HPDE6-E6E7 (cell line): ENCODE measurements around the gene CST1.
"Not testable (repeated sequence)": the region's sequence is repeated elsewhere in the genome, so short reads cannot be mapped to it uniquely, and the experiment has no call there.

Experiments
- DNase-seq: peaks from one replicate; pipeline ENCODE4 v3.0.0; 2011; ENCODE audit warnings: missing footprints; ENCODE audit errors: extremely low spot score

The CST1 gene, protein sequence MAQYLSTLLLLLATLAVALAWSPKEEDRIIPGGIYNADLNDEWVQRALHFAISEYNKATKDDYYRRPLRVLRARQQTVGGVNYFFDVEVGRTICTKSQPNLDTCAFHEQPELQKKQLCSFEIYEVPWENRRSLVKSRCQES

DNA sequence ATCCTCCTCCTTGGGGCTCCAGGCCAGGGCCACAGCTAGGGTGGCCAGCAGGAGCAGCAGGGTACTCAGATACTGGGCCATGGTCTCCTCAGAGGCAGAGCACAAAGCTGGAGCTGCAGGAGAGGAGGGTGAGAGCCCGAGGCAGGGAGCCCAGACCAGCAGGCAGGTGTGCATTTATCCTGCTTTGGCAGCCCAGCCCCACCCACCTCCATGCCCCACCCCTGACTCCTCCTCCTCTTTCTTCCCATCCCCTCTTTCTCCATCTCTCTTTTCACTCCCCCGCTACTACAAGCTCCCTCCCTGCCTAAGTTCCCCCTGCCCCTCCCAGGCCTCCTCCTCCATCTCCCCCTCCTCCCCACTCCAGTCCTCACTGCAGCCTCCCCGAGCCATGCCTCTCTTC, at the start of gene CST1:
Gene CST1, minus strand, starts transcription at position 150 of the 400 bp plus-strand sequence. Its CDS starts 69 bp downstream, at position 81.
- not testable (repeated sequence) for DNase-seq

DNA sequence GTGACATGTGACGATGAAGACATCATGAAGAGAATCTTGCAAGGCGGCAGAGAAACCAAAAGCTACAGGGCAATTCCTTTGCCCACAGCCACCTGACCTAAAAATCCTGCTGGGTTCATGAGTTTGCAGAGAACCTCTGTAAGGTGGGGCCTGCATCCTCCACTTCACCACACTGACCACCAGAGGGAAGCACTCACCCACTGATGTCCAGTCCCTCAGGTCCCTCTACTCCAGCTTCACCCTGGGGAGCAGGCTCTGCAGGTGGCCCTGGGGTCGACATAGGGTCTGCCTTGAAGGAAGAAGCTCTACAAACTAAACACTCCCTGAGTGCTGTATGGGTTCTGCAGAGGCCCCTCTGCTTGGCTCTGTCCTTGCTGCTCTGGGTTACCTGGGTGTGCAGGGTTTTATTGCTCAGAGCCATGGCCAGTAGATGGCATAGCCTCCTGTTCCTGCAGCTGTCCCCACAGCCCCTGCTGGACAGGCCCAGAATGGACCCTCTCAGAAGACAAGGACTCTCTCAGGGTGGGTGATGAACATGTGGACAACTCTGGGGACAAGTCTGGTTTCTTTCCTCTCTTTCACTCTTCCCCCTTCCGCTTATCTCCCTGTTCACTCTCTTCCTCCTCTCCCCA, 48.6 kb upstream of the CST1 start:
- DNase-seq = not testable (repeated sequence)

DNA sequence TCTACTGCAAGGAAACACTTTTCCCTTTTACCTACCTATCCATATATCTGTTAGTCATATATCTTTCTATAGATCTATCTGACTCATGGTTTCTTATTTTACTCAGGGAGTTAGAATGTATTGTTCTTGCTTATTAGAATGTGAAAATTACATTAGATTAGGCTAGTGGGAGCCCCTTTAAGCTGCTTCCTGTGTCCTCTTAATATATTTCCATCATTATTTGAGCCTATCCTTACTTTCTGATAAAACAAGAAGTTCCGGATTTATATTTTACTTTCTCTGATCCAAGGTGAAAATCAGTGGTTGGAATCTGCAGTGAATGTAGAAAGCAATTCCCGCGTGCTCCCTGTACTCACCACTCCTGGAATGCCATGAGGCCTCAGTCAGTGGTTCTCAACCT, 44.8 kb upstream of the CST1 start:
- DNase-seq = no peak

DNA sequence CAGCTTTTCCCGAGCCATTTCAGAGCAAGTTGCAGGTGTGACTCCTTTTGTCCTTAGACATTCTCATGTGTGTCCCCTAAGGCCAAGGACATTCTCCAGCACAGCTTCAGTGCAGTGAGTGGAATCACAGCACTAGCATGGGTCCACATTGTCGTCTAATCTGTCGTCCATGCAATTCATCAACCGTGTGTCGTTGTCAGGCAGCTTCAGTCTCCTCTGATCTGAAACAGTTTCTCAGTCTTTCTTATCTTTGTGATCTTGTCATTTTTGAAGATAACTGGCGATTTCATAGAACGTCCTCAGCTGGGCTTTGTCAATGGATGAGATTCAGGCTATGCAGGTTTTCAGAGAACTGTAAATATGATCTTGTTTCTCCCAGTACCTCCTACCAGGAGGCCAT, 44.1 kb upstream of the CST1 start:
- no peak for DNase-seq

DNA sequence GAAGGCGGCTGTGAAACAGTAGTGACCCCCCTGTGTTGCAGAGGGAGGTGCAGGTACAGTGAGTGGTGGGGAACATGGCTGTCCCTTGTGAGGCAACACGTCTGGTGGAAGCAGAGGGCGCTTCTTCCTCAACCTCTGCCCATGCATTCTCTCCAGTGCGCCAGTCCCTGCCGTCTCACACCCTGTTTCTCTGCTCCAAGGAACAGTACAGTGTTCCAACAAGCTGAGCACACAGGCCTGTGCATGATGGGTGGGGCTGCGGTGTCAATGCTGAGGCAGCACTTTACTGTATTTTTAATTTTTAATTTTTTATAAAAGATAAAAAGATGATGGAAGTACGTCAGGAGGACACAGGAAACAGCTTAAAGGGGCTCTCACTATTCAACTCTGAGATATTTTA, 43.3 kb upstream of the CST1 start:
- DNase-seq = no peak

DNA sequence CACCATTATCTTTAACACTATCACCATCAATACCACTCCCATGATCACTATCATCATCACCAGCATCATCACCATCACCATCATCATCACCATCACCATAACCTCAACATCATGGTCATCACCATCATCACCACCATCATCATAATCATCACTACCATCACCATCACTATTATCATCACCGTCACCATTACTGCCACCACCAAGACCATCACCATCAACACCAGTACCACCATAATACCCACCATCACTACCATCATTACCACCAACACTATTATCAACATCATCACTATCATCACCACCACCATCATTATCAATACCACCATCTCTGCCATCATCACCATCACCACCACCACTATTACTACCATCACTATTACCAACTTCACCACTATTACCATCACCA, 32.7 kb upstream of the CST1 start:
- DNase-seq = no peak

DNA sequence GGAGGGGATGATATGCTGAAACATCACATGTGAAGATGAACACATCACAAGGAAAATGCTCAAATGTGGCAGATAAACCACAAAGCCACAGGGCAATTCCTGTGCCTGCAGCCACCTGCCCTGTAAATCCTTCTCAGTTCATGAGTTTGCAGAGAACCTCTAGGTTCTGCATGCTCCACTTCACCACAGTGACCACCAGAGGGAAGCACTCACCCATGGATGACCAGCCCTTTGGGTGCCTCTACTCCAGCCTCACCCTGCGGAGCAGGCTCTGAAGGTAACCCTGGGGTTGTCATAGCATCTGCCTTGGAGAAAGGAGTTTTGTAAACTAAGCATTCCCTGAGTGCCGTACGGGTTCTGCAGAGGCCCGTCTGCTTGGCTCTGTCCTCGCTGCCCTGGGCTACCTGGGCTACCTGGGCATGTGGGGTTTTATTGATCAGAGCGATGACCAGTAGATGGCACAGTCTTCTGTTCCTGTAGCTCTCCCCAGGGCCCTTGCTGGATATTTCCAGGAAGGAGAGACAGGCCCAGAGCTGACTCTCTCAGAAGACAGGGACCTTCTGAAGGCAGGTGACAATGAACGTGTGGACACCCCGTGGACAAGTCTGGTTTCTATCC, 31.7 kb upstream of the CST1 start:
- no peak for DNase-seq

DNA sequence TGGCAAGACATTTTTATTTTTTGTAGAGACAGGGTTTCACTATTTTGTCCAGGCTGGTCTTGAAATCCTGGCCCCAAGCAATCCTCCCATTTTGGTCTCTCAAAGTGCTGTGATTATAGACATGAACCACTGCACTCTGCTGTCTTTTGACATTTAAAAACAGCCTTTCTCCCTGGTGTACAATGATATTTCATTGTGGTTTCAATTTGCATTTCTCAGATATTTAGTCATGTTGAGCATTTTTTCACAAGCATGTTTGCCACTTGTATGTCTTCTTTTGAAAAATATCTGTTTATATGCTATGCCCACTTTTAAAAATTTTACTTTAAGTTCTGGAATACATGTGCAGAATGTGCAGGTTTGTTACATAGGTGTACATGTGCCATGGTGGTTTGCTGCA, 27.9 kb upstream of the CST1 start:
- DNase-seq = not testable (repeated sequence)

DNA sequence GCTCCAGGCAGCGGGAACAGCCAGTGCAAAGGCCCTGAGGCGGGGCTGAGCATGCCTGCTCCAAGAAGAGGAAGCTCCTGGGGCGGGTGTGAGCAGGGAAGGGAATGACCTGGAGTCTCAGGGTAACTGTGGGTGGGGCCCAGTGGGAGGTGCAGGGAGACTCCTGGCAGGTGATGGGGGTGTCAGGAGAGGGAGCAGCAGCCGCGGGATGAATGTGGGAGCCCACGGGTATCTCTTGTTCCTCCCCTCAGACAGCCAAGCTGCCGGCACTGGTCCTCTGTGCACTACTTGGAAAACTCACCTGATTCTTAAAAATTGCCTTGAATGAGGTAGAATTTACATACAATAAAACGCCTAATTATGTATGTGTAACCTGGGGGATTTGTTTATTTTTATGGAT, 26.6 kb upstream of the CST1 start:
- DNase-seq = not testable (repeated sequence)

DNA sequence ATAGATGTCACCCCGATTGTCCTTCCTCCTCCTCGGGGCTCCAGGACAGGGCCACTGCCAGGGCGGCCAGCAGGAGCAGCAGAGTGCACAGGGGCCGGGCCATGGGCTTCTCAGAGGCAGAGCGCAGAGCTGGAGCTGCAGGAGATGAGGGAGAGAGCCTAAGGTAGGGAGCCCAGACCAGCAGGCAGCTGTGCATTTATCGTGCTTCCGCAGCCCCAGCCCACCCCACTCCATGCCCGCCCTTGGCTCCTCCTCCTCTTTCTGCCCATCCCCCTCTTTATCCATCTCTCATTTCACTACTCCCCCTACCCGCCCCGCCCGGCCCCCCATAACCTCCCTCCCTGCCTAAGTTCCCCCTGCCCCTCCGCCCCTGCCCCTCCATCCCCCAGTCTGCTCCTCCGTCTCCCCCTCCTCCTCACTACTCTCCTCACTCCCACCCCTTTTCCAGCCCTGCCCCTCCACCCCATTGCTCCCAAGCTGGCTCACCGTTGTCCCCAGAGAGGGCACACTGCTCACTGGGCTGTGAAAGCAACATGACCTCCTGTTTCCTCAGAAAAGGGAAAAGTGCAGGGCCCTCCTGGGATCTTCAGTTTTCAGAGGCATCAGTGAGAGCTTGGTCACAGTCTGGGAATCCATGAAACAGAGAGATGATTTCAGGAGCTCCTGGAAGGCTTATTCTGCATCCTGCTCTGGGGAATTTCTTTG, 25.5 kb upstream of the CST1 start:
- no peak for DNase-seq

DNA sequence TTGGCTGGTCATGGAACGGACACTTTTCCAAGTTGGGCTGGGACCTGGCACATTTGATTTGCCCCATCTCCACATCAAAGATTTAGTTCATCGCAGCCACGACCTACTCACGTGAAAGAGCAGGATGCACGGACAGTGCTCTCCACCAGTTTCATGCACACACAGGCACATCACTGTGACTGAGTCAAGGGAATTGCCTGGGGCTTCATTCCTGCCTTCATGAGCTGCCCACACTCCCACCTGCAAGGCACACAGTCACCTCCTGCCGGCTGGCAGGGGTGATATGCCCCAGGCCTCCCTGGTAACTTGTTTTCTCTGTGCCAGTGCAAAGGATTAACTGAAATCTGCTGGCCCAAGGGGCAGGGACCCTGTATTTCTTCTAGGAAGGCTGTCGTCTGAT, 23.3 kb upstream of the CST1 start:
- DNase-seq = no peak

DNA sequence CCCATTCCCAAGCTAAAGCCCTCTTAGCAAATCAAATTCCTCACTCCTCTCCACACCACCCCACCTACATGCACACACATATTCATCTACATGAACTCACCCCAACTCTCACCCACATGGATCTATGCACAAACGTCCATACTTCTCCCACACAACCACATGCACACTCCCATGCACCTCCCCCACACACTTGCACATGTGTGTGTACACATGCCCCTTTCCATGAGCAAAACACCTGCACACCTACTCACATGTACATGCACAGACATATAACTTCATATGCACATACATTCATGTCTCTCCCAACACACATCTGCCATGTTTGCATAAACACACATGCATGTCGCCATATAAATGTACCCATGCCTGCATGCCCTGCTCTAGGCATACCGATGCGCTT, 22.8 kb upstream of the CST1 start:
- DNase-seq = no peak

DNA sequence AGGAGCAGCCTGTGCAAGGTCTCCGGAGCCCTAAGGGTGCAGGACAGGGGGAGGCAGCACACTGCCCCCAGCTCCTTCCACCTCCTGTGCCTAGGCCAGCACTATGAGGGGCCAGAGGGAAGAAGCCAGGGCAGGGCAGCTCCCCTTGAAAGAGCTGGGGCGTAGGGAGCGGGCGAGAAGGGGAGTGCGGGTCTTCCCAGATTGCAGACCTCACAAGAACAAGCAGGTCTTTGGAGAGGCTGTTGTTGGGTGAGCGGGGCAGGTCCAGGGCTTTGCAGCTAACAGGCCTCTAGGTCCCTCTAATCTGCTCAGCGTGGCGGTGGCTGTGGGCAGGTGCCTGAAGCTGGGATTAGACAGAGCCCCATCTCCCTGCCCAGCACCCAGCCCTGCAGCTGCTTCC, 22.4 kb upstream of the CST1 start:
- no peak for DNase-seq

DNA sequence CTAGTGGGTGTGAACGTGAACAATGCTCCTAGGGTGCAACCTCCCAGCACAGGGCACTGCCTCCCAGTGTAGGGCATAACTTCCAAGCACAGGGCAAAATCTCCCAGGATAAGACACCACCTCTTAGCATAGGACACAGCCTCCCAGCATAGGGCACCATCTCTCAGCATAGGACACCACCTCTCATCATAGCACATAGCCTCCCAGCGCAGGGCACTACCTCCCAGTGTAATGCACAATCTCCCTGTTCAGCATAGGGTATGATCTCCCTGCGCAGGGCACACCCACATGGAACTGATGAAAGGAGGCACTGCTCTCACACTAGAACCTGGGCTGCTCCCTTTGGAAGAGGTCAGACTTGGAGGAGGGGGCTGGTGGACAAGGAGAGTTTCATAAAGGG, 21.3 kb upstream of the CST1 start:
- DNase-seq = no peak

DNA sequence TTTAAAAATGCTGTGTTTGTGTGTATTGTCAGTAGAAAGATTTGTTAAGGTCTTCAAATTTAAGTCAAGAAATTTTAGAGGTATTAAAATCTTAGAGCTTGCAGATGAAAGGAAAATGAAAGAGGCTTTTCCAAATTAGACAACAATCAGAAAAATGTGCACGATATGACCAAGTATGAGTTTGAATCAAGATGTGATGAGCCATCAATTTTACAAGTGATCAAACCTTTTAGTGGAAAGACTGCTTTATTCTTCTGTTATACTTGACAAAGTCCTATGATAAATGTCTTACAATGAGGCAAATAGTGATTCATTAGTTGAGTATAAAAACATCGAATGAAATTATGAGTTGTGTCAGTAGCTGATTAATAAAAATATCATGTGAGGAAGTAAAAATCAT, 19.6 kb upstream of the CST1 start:
- no peak for DNase-seq

DNA sequence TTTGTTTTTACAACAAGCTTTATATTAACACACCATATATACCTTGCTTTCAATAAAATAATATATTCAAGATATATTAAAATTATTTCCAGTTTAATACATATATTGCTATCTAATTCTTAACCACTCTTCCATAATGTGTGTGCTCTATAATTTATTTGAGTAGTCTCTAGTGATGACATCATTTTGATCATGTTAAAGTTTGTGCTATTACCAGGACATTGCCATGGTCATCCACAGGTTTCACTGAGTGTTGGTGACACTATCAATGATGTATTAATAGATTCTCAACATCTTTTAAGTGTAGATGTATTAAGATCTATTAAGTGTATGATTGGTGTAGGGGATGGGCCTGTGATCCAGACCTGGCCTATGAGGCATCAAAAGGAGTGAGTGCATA, 17.8 kb upstream of the CST1 start:
- DNase-seq = not testable (repeated sequence)

DNA sequence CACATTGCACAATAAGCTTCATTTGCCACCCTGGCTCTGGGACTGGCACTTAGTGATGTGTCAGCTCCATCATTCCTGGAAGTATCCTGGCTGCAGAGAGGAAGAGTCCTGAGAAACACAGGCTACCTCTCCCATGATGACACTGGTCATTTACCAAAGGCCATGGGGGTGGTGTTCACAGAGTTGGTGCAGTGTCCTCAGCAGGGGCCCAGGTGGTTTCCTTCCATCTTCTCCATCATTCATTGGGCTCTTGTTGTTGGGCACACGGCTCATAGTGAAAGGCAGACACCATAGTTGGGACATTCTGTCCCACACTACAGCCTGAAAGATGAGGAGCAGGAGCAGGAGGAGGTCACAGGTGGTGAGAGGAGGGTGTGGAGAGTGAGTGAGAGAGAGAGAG, 15.8 kb upstream of the CST1 start:
- no peak for DNase-seq

DNA sequence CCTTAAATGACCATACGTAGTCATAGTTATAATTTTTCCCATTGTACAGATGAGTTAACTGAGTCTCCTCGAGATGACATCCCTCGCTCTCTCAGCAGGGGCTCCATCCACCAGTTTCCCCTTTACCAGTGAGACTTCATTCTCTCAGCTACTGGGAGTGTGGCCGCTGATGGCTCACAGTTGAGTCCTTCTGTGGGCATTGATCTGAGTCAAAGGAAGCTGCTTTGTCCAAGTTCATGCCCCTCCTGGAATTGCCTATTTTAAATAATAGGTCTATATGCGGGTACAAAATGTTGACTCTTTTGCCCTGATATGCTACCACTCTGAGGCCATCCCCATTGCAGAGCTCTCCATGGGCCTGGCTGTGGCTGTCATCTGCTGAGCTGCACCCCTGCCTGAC, 14.8 kb upstream of the CST1 start:
- no peak for DNase-seq

DNA sequence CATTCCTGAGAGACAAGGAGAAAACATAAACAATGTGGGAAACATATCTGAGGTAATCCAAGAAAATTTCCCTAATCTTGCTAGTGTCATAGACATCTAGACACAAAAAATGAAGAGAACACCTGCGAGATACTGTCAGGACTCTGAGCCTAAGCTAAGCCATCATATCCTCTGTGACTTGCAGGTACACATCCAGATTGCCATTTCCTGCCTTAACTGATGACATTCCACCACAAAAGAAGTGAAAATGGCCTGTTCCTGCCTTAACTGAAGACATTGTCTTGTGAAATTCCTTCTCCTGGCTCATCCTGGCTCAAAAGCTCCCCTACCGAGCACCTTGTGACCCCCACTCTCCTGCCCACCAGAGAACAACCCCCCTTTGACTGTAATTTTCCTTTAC, 13.9 kb upstream of the CST1 start:
- DNase-seq = not testable (repeated sequence)

DNA sequence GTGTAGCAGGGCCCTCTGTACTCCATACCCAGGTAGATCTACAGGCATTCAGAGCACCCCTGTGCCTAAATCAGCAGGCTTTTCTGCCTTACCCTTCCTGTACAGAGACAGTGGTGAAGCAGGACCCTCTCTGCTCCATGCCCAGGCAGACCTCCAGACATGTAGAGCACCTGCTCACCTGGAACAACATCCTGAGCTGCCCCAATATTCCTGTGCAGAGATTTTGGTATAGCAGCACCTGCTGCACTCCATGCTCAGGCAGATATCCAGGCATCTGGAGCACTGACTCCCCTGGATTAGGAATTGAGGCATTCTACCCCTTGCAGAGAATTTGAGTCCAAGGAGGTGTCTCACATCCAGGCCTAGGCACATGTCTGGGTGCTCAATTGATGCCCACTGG, 12.6 kb upstream of the CST1 start:
- DNase-seq = no peak

DNA sequence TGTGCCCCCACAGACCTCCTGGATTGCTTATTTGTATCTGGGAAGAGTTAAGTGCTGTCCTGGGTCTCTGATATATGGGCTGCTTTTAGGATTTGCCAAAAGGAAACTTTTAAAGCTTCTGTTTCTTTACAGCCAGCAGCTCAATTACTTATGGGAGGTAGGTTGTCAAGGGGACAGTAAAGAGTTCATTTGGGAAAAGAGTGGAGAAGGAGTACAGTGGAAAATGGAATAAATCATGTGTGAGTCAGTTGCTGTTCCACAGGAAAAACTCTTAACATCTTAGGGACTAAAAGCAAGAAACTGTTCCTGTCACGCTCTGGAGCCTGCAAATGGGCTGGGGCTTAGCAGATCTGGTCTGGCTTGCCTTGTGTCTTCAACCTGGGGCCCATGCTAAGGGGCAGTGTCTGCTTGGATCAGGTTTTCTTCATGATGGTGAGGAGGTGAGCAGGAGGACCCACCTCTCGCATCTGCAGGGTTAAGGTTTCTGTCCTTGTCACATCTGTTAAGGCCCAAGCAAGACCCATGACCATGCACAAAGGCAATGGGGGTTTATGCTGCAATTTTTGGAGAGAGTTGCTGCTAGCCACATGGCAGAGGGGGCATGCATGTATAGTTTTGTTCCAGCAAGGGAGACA, 8.7 kb upstream of the CST1 start:
- DNase-seq = no peak

DNA sequence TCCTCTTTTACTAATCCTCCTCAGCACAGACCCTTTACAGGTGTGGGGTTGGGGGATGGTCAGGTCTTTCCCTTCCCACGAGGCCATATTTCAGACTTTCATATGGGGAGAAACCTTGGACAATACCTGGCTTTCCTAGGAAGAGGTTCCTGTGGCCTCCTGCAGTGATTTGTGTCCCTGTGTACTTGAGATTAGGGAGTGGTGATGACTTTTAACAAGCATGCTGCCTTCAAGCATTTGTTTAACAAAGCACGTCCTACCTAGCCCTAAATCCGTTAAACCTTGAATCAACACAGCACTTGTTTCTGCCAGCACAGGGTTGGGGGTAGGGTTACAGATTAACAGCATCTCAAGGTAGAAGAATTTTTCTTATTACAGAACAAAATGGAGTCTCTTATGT, 6.1 kb upstream of the CST1 start:
- DNase-seq = not testable (repeated sequence)
